ENCODE results near the gene CYP26B1. TPM values are rescaled to one million over a fixed set of nuclear protein-coding genes. Genes with fewer than 3 reads are reported as not detected.

The CYP26B1 gene
- total RNA-seq, 1 experiment from 2014 or later: 0.42 TPM

DNA sequence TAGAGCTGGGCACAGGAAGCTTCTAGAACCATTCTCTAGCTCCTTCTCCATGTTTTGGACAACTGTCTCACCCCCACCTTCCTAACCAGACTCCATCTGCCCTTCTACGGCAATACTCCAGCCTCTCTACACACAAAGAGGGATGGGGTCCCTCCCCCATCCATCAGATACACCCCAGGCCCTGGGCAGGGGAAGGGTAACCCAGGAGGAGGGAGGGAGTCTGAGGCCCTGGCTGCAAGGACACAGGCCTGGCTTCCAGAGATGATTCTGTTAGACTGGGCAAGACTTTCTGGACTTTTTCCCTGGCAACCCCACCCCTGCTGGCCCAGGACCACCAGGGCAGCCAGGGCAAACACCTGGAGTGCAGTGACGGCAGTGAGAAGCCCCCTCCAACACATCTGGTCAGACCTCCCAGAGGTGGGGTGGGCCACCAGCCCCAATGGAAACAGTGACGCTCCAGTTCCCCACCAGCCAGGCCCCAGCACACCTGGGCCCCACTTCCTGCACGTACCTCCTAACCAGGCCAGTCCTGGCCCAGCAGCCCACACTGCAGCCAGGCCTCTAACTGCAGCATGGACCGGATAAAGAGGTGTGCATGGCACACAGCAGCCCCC is 6.5 kb downstream of the CYP26B1 start:
- TF ChIP-seq TEAD4 (CRISPR knock-in tag; IDR thresholded peaks at IDR 0.05) (no peak), MXD4 (CRISPR knock-in tag; IDR thresholded peaks at IDR 0.05; ENCODE audit: borderline replicate concordance) (no peak), ERG (CRISPR knock-in tag; IDR thresholded peaks at IDR 0.05) (no peak), SMAD3 (CRISPR knock-in tag; IDR thresholded peaks at IDR 0.05; ENCODE audit: borderline replicate concordance) (no peak), ARID4B (CRISPR knock-in tag; IDR thresholded peaks at IDR 0.05; ENCODE audit: borderline replicate concordance) (no peak)
- TF ChIP-seq, protein P1, sequence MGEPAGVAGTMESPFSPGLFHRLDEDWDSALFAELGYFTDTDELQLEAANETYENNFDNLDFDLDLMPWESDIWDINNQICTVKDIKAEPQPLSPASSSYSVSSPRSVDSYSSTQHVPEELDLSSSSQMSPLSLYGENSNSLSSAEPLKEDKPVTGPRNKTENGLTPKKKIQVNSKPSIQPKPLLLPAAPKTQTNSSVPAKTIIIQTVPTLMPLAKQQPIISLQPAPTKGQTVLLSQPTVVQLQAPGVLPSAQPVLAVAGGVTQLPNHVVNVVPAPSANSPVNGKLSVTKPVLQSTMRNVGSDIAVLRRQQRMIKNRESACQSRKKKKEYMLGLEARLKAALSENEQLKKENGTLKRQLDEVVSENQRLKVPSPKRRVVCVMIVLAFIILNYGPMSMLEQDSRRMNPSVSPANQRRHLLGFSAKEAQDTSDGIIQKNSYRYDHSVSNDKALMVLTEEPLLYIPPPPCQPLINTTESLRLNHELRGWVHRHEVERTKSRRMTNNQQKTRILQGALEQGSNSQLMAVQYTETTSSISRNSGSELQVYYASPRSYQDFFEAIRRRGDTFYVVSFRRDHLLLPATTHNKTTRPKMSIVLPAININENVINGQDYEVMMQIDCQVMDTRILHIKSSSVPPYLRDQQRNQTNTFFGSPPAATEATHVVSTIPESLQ (CRISPR knock-in tag; IDR thresholded peaks at IDR 0.05): no peak
- Mint-ChIP-seq H3K4me1 (peaks cover 23% of the 10 kb centered on the region), H3K27me3 (ENCODE audit: low read depth) (peaks cover 71% of the 10 kb centered on the region), H3K9me3 (no peaks in the 10 kb centered on the region), H3K4me3 (no peak overlapping the region), H3K27ac (no peak overlapping the region), H3K36me3 (no peaks in the 10 kb centered on the region)
- DNase-seq (ENCODE audit: low spot score): no peak
- ATAC-seq: no peak
- CTCF ChIA-PET: interaction anchor here (1.0 to 1.6 kb wide), 3 partner anchors 9 to 217 kb away, joined by 4 to 5 read pairs (median 5); no protein-coding TSS in a partner anchor
- POLR2A ChIA-PET: interaction anchor here (0.5 kb wide), 1 partner anchor 432 kb away, joined by 5 read pairs; no protein-coding TSS in a partner anchor

DNA sequence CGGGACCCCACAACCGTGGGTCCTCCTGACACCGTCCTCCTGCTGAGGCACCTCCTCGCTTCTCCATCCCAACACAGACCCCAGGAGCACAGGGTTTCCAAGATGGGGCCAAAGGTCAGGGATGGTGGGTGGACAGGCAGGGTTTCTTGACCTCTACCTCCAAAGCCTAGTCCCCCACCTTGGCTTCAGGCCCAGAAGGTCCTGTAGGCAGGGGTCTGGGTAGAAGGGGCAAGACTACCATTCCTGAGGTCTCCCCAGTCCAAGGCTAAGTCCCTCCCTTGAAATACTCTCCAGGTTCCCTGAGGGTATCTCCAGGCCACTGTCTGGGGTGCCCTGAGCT is 7.1 kb downstream of the CYP26B1 start:
- peaks cover 19% of the 10 kb centered on the region for H3K4me1 Mint-ChIP-seq
- no peaks in the 10 kb centered on the region for H3K36me3 Mint-ChIP-seq
- H3K9me3 Mint-ChIP-seq: no peaks in the 10 kb centered on the region
- H3K27ac Mint-ChIP-seq: no peak overlapping the region
- no peak for ATAC-seq
- no peak overlapping the region for H3K4me3 Mint-ChIP-seq
- TF ChIP-seq, protein P2, sequence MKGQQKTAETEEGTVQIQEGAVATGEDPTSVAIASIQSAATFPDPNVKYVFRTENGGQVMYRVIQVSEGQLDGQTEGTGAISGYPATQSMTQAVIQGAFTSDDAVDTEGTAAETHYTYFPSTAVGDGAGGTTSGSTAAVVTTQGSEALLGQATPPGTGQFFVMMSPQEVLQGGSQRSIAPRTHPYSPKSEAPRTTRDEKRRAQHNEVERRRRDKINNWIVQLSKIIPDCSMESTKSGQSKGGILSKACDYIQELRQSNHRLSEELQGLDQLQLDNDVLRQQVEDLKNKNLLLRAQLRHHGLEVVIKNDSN (CRISPR knock-in tag; IDR thresholded peaks at IDR 0.05): no peak
- no peak for DNase-seq (ENCODE audit: low spot score)
- POLR2A ChIA-PET: no interaction called here
- H3K27me3 Mint-ChIP-seq (ENCODE audit: low read depth): peaks cover 66% of the 10 kb centered on the region
- CTCF ChIA-PET: interaction anchor here (1.4 kb wide), 1 partner anchor 216 kb away, joined by 5 read pairs; no protein-coding TSS in a partner anchor

- no peak for DNase-seq (ENCODE audit: low spot score)
- ChIA-PET CTCF (interaction anchor here (0.7 to 3.3 kb wide), 3 partner anchors 10 to 216 kb away, joined by 3 to 19 read pairs (median 5); no protein-coding TSS in a partner anchor), POLR2A (no interaction called here)
- Mint-ChIP-seq H3K36me3 (no peaks in the 10 kb centered on the region), H3K9me3 (no peaks in the 10 kb centered on the region), H3K27me3 (ENCODE audit: low read depth) (peaks cover 60% of the 10 kb centered on the region), H3K4me3 (no peak overlapping the region), H3K4me1 (peaks cover 19% of the 10 kb centered on the region), H3K27ac (no peak overlapping the region)
- ATAC-seq: no peak
- TF ChIP-seq, protein P3, sequence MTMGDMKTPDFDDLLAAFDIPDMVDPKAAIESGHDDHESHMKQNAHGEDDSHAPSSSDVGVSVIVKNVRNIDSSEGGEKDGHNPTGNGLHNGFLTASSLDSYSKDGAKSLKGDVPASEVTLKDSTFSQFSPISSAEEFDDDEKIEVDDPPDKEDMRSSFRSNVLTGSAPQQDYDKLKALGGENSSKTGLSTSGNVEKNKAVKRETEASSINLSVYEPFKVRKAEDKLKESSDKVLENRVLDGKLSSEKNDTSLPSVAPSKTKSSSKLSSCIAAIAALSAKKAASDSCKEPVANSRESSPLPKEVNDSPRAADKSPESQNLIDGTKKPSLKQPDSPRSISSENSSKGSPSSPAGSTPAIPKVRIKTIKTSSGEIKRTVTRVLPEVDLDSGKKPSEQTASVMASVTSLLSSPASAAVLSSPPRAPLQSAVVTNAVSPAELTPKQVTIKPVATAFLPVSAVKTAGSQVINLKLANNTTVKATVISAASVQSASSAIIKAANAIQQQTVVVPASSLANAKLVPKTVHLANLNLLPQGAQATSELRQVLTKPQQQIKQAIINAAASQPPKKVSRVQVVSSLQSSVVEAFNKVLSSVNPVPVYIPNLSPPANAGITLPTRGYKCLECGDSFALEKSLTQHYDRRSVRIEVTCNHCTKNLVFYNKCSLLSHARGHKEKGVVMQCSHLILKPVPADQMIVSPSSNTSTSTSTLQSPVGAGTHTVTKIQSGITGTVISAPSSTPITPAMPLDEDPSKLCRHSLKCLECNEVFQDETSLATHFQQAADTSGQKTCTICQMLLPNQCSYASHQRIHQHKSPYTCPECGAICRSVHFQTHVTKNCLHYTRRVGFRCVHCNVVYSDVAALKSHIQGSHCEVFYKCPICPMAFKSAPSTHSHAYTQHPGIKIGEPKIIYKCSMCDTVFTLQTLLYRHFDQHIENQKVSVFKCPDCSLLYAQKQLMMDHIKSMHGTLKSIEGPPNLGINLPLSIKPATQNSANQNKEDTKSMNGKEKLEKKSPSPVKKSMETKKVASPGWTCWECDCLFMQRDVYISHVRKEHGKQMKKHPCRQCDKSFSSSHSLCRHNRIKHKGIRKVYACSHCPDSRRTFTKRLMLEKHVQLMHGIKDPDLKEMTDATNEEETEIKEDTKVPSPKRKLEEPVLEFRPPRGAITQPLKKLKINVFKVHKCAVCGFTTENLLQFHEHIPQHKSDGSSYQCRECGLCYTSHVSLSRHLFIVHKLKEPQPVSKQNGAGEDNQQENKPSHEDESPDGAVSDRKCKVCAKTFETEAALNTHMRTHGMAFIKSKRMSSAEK (CRISPR knock-in tag; IDR thresholded peaks at IDR 0.05; ENCODE audit: borderline replicate concordance): no peak
- no peak for TF ChIP-seq ARID4B (CRISPR knock-in tag; IDR thresholded peaks at IDR 0.05; ENCODE audit: borderline replicate concordance)
Measured at GRCh38 chr2:72139874-72140620, 7.6 kb downstream of the CYP26B1 start.

Measured in WTC11 (cell line).